Stimulated activated CD4-positive, alpha-beta T cell treated with anti-CD3 and anti-CD28 coated beads, Interleukin-2, amount 100 ng/mL, for 4 hours (primary cell): ENCODE data around the gene THAP3.
"Not testable (repeated sequence)": the region's sequence is repeated elsewhere in the genome, so short reads cannot be mapped to it uniquely, and the experiment has no call there.

ENCODE experiments used
- DNase-seq: peaks from one replicate; pipeline ENCODE4 v3.0.0-alpha.2; 2020; ENCODE audit warnings: low read depth

The THAP3 gene

DNA sequence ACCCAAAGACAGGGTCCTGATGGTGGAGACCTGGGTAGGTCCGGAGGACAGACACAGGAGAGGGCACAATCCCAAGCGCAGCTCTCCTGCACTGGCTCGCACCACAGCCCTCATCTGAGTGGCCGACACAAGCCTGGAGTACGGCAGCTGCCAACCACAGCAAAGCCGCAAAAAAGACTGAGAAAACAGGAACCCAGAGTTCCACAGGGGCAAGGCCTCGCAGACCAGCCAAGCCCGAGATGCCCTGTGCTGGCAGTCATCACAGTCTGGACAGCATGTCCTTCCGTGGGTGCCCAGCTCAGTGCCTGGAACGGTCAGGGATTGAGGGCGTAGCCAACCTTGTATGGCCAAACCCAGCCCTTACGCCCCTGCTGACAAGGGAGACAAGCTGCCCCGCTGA lies 33.4 kb upstream of the THAP3 start:
- DNase-seq, result no peak

DNA sequence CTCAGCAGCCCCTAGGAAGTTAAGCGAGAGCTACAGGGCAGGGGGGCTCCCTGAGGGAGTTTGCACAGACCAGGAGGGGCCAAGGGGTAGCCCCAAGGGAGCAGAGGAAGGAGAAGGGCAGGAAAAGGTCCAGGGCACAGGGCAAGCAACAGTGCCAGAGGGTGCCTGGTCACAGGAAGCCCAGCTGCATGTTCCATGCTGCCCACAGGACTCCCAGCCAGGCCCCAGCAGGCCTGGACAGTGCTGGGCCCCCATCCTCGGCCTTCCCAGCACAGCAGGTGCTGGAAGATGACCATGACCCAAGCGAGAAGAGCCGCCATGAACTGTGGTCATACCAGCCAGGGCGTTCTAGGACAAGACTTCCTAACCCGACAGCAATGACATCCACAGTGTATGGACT lies 33.0 kb upstream of the THAP3 start:
- no peak for DNase-seq

DNA sequence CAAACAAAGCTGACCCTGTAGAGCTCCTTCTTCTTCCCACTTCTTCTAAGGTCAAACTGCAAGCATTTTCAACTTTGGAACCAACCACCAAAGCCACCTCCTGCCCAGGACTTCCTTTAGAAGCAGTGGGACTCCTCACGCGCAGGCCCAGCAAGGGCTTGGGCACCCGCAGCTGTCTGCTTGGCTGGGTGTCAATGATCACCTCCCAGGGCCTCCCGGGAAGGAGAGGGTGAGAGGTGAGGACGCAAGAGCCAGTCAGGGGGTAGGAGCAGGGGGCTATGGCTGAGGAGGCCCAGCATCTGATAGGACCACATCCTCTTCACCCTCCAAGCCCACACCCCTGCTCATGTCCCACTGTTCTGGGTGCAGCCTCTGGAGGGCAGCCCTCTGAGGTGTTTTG lies 32.2 kb upstream of the THAP3 start:
- DNase-seq, result no peak

DNA sequence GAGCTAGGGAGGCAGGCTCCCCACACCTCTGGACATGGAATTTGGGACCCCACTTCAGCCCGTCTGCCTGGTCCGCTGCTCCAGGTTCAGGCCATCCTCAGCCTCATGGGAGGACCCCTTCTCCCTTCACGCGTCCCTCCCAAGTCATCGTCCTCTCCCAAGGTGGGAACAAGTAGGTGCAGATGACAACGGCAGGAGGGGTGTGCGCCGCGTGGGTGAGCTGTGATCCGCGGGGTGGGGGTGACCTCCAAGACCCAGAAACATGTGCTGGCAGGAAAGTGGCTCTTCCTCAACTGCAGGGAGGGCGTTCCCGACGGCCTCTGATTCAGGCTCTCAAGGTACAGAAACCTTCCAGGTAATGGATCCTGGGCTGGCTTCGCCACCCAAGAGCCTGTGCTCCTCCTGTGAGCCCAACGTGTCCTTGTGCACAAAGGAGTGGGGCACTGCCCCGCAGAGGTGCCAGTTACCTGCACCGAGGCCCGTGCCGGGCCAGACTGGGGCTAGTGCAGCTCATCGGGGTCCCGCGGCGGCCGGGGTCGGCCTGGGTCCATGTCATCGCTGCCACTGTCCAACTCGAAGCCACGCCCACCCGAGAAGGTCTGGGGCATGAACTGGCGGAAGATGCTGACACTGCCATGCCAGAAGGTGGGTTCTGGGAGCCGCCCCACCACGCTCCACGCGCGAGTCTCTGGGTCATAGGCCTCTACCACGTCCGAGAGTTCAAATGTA lies 31.6 kb upstream of the THAP3 start:
- DNase-seq, result no peak

DNA sequence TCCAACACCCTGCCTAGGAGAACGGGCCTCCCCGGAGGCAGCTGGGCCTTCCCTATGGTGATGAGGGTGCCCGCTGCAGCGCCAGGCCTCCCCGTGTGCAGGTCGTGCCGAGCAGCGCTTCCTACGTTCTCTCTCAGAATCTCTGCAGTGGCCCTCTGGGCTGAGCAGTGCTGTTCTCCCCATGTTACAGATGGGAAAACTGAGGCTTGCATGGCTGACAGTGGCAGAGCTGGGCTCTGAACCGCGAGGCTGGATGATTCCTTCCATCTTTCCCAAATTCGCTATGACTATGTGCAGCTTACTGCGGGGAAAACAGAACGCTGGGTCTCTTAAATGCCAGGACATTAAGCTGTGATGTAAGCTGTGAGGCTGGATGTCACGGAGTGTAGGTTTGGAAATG lies 30.9 kb upstream of the THAP3 start:
- DNase-seq, result no peak

DNA sequence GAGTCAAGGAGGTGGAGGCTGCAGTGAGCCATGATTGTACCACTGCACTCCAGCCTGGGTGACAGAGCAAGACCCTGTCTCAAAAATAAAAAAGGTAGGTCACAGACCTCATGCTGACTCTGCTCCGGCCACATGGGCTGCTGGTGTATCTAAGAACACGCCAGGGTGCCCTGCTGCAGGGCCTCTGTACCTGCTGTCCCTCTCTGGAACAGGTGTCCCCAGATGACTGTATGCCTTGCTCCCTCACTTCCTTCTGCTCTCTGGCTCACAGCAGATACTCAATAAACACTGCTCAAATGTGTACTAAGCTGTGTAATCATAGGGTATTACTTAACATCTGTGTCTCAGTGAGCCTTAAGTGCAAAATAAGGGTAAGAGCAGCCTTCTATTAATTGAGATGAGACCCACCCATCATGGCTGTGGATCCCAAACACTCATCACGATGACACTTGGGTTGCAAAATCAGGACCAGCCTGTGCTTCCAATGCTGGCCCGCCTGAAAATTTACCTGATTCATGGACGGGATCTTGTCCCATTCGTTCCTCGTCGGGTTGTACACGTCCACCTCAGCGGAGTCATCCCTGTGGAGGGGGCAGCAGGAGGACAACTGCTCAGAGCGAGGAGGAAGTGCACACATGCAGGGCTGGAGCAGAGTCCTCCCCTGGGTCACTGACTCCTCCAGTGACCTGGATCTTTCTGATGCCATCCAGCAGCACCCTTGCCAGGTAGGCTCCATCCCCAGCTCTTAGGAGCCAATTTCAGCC lies 29.5 kb upstream of the THAP3 start:
- DNase-seq, result no peak

DNA sequence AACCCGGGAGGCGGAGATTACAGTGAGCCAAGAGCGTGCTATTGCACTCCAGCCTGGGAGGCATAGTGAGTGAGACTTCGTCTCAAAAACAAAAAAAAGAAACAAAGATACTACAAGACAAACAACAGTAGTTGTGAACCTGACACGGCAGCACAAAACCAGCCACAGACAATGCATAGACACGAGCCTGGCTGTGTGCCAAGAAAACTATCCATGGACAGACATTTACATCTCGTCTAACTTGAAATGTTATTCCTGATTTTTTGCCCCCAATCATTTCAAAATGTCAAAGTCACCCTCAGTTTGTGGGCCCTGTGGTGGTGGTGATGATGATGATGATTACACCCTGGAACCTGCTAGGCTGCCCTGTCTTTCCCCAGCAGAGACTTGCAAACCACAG lies 28.3 kb upstream of the THAP3 start:
- DNase-seq, result no peak

DNA sequence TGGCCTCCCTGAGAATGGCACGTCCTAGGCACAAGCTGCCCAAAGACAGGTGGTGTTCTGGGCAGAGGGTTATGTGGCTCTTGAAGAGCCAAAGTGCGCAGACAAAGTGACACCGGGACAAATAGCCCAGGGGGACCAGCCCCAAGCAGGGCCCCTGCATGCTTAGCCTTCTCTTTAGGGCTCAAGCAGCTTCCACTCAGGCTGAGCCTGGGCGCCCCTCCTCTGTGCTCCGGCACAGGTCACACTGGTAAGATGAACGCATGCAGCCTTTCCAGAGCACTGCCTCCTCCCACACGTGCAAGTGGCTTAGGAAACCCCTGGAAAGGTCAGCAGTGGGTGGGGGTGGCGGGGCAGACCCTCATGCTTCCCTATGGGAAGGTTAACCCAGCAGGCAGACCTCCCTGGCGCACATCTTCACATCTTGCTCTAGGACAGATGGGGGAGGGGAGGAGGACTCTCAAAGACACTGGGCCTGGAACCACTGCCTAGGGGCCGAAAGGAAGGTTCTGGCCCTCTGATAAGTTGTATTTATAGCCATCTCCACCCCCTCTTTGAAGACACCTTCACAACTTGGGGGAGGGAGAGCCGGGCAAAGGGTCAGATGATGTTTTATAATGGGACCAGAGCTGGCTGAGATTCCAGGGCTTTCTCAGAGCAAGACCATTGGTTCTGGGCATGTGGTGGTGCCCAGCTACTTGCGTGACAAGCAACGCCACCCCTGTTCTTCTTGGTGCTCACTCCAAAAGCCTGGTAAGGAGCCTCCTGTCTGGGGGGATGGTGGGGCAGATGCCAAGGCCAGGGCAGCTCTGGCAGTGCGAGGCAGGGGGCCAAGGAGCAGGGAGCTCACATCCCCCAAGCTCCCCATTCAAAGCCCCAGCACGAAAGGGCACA lies 27.5 kb upstream of the THAP3 start:
- no peak for DNase-seq

DNA sequence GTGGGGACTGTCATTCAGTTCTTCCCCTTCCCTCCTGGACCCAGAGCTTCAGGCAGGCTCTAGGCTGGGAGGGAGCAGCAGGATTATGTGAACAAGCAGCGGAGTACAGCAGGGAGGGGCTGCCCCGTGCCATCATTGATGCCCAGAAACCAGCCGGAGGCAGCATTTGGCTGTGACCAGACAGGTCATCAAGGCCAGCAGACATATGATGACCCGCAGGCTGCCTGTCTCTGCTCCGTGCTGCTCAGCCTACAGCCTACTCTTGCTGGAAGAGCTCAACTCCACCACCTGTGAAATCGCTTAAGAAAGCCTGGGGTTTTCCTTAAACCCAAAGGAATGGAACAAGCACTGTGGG lies 26.9 kb upstream of the THAP3 start:
- no peak for DNase-seq

DNA sequence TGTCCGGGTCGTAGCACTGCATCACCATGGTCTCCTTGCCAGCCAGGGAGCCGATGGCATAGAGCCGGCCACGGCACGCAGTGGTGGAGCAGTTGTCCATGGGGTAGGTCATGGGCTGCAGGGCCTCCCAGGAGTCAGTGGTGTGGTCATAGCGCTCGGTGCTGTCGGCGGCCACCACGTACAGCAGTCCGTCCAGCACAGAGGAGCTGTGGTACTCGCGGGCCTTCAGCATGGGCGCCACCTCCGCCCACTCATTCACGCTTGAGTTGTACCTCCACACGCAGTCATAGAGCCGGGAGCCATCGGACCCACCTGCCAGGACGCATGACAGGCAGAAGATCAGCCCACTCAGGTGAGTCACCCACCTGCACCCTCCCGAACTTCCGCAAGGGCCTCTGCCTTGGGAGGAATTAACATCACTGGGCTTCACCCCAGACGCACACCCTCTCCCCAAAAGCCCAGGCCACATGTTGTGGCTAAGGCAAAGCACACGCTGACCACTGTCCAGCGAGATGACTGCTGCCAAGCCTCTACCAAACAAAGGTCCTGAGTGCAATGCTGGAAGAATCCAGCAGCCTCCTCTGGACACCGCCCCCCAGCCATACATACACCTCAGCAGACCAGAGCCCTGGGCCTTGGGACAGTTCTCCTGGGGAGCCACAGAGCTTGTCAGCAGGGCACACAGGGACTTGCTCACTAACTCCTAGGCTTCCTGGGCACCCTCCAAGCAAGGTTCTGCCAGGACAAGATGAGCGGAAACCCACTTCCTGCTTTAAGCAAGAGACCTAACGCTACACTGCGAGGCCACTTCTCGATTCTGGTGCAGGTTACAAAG lies 25.3 kb upstream of the THAP3 start:
- DNase-seq, result peak; percentile 73

DNA sequence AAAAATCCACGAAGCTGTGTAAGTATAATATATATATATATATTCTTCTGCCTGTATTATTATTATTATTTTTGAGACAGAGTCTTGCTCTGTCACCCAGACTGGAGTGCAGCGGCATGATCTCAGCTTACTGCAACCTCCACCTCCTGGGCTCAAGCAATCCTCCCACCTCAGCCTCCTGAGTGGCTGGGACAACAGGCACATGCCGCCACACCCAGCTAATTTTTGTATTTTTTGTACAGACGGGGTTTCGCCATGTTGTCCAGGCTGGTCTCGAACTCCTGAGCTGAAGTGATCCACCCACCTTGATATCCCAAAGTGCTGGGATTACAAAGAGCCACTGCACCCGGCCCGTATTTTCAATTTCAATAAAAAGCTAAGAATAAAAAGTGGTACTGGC lies 24.7 kb upstream of the THAP3 start:
- not testable (repeated sequence) for DNase-seq

DNA sequence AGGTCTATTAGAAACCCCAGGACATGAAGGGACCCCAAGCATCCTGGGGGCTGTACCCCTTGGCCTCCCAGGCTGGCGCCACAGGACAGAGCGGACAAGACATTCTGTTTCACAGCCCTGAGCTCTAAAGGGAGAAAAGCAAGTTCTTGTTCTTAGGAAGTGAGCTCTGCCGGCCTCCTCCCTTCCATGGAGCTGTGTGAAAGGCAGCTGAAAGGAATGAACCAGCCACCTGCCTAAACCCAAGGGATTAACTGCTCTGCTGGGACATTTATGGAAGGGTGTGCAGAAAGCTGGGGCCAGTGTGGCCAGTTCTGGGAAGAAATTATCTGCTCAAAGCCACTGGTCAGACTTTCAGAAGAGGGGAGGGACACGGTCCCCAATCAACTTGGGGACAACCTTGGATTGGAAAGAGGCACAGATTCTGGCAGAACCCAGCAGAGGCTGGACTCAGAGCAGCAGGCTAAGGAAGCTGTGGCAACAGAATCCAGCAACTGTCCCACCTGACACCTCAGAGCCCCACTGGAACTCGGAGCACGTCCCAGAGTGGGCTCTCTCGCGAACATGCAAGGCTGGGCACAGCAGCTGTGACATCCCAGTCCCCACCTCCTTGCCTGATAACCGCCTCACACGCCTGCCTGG lies 24.1 kb upstream of the THAP3 start:
- DNase-seq, result no peak

DNA sequence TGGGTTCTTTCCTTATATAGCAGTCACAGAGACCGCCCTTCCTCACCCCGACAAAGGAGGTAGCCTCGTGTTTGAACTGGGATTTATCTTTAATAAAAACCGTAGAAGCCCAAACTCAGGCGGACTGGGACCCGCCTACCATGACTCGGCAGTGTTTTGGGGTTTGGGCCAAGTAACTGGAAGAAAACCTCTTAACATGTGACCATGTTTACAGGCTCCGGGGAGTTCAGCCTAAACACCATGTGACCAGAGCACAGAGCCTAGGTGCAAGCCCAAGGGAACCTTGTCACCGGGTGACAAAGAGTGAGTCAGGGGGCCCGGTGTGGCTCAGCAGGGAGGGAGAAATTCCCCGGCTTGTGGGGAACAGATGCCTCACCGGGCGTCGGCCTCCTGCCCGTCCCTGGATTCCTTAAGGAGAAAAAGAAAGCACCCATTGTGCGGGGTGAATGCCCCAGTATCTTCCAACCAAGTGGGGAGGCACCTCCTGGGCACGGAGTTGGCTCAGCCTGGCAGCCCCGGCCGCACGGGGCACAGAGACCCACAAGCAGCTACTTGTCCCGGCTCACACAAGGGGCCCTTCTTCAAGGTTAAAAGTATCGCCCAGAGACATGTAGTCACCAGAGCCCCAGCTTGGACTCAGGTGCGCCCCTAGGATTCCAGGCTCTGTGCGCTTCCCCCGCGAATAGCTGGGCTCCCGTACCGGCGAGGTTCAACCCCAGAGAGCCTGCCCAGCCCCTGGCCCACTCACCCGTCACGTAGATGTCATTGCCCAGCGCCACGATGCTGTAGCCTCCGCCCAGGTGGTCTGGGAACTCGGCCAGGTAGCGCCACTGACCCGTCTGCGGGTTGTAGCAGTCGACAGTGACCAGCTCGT lies 23.4 kb upstream of the THAP3 start:
- DNase-seq, result peak; percentile 82

DNA sequence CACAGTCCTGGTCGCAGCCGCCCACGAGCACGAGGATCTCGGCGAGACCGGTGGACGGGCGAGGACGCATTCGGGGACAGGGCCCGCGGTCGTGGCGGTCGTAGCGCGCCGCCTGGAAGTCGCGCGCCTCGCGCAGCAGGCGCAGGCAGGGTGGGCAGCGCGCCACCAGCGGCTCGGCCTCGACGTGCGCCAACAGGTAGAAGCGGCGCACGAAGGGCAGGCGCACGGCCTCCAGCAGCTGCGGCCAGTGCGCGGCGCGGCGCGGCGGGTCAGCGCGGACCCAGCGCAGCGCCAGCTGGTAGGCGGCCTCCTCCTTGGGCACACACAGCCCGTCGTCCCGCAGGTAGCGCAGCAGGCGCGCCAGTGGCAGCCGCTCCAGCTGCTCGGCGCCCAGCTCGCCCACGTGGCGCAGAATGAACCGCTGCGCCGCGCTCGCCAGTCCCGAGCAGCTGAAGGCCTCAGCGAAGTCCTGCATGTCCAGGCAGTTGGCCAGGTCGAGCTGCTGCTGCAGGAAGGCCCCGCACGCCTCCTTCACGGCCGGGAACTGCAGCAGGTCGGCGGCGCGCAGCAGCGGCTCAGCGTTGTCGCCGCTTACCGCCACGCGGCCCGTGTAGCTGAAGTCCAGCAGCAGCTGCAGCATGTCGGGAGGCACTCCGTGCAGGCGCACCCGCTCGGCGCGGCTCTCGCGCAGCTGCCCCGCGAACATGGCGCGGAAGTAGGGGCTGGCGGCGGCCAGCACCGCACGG lies 22.6 kb upstream of the THAP3 start:
- no peak for DNase-seq

DNA sequence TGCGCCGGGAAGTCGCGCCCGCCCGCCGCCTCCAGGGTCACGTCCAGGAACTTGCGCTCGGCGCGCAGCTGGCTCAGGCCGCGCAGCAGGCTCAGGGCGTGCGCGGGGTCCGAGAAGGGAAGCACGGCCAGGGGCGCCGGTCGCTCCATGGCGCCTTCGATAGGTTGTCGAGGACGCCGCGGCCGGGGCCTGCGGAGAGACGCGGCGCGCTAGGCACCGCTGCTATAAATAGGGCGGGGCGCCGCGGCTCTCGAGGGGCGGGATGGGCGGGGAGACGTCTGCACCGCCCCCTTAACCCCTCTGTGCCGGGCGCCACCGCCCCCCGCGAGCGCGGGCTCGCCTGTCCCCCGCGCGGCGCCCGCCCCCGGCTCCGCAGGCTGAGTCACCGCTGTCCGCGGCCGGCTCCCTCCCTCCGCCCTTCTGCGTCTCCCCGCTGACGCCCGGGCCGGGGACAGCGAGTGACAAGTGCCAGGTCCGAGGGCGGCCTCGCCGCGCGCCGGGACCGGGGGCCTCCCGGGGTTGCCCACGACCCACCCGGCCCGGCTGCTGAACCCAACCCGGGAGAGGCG lies 21.9 kb upstream of the THAP3 start, which contains the start of gene KLHL21:
Gene KLHL21, minus strand, starts transcription at position 201 of the 569 bp plus-strand sequence. Its CDS starts 52 bp downstream, at position 149.
- peak; percentile 87 for DNase-seq

DNA sequence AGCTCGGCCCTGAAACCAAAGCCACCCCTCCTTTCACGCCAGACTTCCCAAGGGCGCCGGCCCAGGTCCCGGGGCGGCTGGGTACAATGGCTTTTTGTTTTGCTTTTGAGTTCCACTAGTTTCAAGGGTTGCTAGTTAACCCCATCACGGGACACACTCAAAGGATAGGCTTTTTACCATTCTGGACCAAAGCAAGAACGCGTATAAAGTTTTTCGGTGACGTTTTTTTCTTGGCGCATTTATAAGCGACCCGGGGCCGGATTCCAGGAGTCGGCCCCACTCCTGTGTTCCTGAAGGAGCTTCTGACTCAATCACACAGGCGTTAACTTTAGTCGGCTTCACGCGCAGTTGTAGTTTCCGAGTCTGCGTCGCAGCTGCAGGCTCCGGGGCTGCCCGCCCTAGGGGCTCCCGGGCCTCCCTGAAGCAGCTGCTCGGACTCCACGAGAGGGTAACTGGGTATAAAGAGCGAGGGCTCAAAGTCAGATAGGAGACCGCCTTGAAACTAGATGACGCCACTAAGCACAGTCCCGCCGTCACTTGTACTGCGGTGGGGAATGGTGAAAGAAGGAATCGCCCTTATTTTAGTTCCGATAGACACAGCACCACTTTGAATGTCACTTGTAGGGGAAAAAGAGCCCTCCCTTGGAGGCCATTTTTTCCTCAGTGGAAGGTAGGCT lies 21.3 kb upstream of the THAP3 start:
- peak; percentile 29 for DNase-seq

DNA sequence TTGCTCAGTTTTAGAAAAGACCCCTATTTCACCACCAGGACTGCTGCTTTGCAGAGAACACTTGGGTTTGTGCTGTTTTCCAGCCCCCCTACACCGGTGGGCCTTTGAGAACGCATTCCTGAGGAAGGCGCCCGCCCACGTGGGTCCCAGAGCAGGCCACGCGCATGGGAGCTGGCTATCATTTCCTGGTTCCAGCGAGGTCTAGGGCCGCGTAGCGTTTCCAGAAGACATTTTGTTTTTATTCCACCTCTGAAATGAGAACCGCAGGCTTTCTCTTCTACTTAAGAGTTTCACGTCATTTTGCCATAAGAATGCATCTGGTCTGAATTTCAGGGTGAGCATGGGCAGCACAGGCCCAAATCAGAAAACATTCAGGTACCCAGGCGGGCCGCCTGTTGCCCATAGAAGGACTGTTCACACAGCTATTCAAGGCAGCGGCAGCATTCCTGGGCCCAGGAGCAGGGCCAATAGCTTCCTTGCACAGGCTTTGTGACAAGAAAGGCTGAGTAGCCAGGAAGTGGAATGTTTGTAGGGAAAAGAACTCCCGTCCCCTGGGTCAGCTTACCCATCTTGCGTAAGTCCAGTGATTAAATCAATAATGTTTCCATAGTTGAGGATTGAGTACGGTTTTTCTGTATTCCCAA lies 20.6 kb upstream of the THAP3 start:
- no peak for DNase-seq
